H1 (cell line): ENCODE measurements around the gene AGAP1.

Experiments used
- BCL11A ChIP-seq, 2 experiments: IDR thresholded peaks; one replicate each; pipeline ENCODE4 v1.6.1; 2011; ENCODE audit warnings: low read depth in 2 of 2, low read length in 2 of 2, mild to moderate bottlenecking in 2 of 2
- CREB1 ChIP-seq: IDR thresholded peaks from 2 replicates; pipeline ENCODE4 v1.6.1; 2012; ENCODE audit warnings: inconsistent platforms
- EP300 ChIP-seq, 2 experiments: IDR thresholded peaks; 1 replicate in 1 of 2; 2 replicates in 1 of 2; pipeline ENCODE4 v1.6.1; 2011 to 2012; ENCODE audit warnings: low read depth in 2 of 2, low read length in 2 of 2, mild to moderate bottlenecking in 2 of 2, borderline replicate concordance in 1 of 2, inconsistent platforms in 1 of 2, moderate library complexity in 1 of 2
- FOSL1 ChIP-seq: IDR thresholded peaks from 2 replicates; pipeline ENCODE4 v1.6.1; 2011; ENCODE audit warnings: mild to moderate bottlenecking, low read depth, low read length, moderate library complexity; ENCODE audit not compliant: insufficient read depth
- JUND ChIP-seq: IDR thresholded peaks from 2 replicates; pipeline ENCODE4 v1.6.1; 2011; ENCODE audit warnings: mild to moderate bottlenecking, improper control_type of control experiment, low read length
- POLR2AphosphoS5 ChIP-seq: IDR thresholded peaks from 2 replicates; pipeline ENCODE4 v1.6.1; 2011; ENCODE audit warnings: low read depth, low read length
- RFX5 ChIP-seq: IDR thresholded peaks from 2 replicates; pipeline ENCODE4 v1.6.1; 2011; ENCODE audit warnings: low read depth, low read length, improper control_type of control experiment, borderline replicate concordance
- TAF1 ChIP-seq: IDR thresholded peaks from 2 replicates; pipeline ENCODE4 v1.6.1; 2011; ENCODE audit warnings: mild to moderate bottlenecking, low read depth, low read length
- TF ChIP-seq, protein P1 (sequence below), 3 experiments: IDR thresholded peaks; 1 replicate in 2 of 3; 2 replicates in 1 of 3; pipeline versions ENCODE4 v1.5.1 to v1.6.1; 2011; ENCODE audit warnings: low read length in 3 of 3, mild to moderate bottlenecking in 3 of 3, inconsistent platforms in 2 of 3, low read depth in 1 of 3, moderate library complexity in 1 of 3; ENCODE audit not compliant: insufficient read depth in 1 of 3; ENCODE audit errors: control extremely low read depth in 1 of 3
- TF ChIP-seq, protein P2 (sequence below): IDR thresholded peaks from 2 replicates; pipeline ENCODE4 v1.6.1; 2012; ENCODE audit warnings: inconsistent platforms

DNA sequence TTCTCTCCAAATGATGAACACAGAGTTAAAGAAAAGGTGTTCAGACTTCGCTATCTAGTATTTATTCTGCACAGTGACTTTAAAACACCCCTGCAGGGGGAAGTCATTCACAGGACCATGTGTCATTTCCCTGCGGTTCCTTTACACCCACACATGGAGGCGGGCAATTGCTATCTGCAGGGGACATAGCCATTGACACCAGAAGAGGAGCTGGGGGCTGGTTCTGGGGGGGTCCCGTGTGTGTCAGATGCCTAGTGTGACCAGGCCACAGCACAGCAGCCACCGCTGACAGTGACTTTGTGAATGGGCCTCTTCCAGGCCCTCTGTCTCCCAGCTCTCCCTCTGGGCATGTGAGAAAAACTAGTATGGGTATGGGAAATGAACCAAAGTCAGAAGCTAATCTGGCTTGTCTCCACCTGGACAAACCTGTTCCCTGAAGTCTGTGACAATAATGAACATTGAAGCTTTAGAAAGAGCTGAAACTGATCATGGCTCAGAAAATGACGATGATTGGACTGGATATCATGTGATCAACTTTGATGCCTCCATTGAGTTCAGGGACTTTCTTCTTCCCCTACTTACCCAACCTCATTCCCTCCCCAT lies 681.8 kb downstream of the AGAP1 start:
- TF ChIP-seq, protein P1, sequence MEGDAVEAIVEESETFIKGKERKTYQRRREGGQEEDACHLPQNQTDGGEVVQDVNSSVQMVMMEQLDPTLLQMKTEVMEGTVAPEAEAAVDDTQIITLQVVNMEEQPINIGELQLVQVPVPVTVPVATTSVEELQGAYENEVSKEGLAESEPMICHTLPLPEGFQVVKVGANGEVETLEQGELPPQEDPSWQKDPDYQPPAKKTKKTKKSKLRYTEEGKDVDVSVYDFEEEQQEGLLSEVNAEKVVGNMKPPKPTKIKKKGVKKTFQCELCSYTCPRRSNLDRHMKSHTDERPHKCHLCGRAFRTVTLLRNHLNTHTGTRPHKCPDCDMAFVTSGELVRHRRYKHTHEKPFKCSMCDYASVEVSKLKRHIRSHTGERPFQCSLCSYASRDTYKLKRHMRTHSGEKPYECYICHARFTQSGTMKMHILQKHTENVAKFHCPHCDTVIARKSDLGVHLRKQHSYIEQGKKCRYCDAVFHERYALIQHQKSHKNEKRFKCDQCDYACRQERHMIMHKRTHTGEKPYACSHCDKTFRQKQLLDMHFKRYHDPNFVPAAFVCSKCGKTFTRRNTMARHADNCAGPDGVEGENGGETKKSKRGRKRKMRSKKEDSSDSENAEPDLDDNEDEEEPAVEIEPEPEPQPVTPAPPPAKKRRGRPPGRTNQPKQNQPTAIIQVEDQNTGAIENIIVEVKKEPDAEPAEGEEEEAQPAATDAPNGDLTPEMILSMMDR (IDR thresholded peaks at IDR 0.05; ENCODE audit: control extremely low read depth in 1 of 3, insufficient read depth in 1 of 3, low read depth in 1 of 3, low read length in 3 of 3): no peak
- TF ChIP-seq POLR2AphosphoS5: no peak
- no peak for TF ChIP-seq JUND
- no peak for TF ChIP-seq BCL11A (IDR thresholded peaks at IDR 0.05; ENCODE audit: low read depth in 2 of 2, low read length in 2 of 2)
- TF ChIP-seq, protein P2, sequence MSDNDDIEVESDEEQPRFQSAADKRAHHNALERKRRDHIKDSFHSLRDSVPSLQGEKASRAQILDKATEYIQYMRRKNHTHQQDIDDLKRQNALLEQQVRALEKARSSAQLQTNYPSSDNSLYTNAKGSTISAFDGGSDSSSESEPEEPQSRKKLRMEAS: no peak
- TF ChIP-seq RFX5: no peak
- TF ChIP-seq CREB1: no peak
- TF ChIP-seq EP300 (IDR thresholded peaks at IDR 0.05; ENCODE audit: borderline replicate concordance in 1 of 2, low read depth in 2 of 2, low read length in 2 of 2): no peak
- no peak for TF ChIP-seq TAF1
- no peak for TF ChIP-seq FOSL1
